ENCODE measurements around the gene GAMT.

Gene GAMT

GRCh38 chr19:1400281-1401137, 833 bp downstream of the GAMT start:
- DNase-seq, result peak; percentile 65

DNA sequence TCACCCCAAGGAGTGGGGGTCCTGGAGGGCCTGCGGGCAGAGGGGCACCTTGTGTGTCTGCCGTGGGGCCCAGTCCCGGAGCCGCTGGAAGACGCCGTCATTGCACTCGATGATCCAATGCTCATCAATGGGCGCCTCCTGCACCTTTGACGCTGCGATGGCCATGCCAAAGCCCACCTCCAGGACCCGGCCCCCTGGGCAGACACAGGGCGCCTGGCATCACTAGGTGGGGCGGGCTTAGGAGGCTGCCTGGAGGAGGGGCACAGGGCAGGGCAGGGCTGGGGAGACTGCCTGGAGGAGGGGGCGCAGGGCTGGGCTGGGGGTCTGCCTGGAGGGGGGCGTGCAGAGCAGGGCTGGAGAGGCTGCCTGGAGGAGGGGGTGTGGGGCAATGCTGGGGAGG, 1.6 kb downstream of the GAMT start:
- DNase-seq, result no peak

DNA sequence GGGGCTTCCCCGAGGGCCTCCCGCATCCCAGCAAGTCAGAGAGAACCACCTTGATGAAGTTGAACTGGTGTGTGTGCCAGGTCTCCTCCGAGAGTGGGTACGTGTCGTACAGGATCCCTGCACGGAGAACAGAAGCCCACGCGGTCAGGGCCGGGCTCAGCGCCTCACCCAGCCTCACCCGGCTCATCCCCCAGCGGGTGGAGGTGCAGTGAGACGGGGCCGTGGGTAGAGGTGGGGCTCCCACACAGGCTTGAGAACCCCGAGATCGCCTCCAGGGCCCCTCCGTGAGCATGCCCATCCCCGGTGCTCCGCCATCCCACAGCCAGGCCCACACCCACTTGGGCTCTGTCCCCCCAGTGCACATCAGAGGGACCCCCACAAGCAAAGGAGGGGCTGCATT, 2.3 kb downstream of the GAMT start:
- DNase-seq, result no peak

DNA sequence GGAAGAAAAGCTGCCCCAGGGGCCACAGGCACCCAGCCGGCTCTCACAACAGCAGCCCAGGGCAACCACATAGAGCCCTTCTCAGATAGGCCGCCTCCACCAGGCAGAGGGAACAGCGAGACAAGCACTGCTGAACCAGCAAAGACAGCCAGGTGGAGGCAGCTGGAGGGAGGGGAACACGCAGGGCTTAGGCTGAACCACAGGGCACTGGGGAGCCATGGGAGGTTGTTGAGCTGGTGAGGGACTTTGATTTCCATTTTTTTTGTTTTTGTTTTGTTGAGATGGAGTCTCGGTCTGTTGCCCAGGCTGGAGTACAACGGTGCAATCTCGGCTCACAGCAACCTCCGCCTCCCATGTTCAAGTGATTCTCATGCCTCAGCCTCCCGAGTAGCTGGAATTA, 3.5 kb downstream of the GAMT start:
- DNase-seq, result no peak

DNA sequence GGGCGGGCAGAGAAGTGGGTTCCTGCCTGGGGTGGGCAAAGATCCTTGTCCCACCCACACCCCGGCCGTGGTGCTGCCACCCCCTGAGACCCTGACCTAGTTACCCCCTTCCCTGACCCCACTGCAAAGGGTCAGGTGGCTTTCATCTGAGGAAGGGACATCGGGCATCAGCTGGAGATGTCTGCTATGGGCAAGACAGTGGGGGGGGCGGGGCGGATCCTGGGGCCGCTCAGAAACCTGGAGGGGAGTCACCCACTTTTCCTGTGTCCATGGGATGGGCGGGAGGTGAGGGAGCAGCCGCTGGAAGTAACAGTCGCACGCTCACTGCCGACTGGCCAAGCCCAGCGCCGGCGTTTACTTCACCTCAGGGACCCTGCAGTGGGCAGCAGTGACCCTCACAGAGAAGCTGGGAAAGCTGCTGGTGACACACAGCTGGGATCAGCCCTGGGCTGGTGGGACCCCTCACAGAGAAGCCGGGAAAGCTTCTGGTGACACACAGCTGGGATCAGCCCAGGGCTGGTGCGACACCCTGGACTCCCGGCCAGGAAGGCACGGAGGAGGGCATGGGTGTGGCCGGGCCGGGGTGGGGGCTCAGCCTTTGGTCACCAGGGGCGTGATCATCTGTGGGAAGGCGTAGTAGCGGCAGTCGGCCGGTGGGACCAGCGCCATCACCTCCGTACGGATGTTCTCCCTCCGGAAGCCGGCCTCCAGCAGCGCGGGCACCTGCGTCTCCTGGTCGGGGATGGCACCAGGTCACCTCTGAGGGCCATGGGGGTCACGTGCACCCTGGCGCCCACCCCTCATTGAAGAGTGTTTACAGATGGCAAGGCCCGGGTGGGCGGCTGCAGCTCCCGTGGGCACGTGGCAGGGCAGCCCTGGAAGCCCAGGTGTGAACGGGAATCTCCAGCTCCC, 4.3 kb downstream of the GAMT start:
- DNase-seq, result no peak

GRCh38 chr19:1396019-1396767, 5.1 kb downstream of the GAMT start:
- DNase-seq, result no peak

GRCh38 chr19:1395194-1396018, 5.9 kb downstream of the GAMT start:
- no peak for DNase-seq

DNA sequence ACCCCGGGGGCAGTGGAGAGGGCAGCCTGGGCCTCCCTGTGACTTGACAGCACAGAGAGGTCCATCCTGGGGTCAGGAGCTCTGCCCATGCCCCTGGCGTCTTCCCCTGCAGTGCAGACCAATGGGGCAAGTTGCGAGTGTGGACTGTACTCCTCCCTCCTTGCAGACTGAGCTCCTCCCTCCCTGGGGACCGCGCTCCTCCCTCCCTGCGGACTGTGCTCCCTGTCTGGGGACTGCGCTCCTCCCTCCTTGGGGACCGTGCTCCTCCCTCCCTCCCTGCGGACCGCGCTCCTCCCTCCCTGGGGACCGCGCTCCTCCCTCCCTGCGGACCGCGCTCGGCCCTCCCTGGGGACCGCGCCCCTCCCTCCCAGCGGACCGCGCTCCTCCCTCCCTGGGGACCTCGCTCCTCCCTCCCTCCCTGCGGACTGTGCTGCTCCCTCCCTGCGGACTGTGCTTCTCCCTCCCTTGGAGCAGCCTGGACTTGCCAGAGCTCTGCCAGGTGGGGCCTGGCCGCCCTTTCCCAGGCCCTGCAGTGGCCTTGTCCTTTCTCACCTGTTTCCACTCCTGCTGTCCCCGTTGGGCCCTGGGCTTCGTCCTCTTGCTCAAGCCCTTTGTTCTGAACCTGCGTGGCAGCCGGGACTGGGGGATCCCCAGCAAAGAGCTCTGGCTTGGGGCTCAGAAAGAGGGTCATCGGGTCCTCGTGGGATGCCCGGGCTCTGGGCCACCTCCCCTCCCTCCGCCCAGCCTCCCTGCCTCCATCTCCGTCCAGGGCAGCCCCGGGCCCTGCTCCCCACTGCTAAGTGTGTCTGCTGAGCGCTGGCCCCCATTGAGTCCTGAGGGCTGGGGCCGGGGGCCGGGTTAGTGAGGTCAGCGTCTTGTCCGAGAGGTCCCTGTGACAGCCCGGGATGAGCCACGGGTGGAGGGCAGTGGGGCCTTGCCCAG, 6.8 kb downstream of the GAMT start:
- no peak for DNase-seq

DNA sequence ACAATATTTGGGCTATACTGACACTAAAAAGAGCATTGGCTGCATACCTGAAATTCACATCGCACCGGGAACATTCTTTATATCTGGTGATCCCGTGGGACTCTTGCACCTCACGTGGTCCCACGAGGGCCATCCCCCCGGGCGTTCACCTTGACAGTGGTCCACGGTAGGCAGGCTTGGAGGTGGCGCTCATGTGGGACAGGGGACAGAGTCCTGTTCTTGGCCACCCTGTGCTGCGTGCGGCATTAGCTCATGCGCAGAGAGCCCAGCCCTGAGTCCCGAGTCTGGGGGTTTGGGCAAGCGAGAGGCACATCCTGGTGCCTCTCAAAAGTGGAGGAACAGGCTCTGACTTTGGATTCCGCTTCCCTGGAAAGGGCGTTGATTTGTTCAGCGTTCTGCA, 7.5 kb downstream of the GAMT start:
- DNase-seq, result no peak

DNA sequence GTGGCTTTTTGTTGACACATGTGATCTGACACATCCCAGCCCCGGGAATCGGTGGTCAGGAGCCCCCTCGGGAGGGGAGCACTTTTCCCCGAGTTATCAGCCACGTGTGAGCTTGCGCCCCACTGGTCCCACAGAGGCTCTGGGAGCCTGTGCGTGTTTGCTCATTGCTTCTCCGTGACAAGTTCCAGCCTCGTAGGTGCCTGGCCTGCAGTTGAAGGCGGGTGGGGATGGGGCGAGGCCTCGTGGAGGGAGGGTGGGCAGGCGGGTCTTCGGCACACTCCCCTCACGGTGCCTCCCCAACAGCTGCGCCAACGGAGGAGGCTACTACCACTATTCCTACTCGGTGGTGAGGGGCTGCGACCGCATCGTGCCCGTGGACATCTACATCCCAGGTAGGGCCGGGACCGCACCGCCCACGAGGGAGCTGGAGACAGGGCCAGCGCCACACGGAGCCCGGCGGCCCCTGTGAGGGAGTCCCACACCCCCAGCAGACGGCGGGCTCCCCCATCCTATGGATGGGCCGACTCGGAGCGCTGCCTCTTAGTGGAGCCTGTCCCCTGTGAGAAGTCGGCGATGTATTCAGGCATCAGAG, 8.3 kb downstream of the GAMT start:
- DNase-seq, result no peak

DNA sequence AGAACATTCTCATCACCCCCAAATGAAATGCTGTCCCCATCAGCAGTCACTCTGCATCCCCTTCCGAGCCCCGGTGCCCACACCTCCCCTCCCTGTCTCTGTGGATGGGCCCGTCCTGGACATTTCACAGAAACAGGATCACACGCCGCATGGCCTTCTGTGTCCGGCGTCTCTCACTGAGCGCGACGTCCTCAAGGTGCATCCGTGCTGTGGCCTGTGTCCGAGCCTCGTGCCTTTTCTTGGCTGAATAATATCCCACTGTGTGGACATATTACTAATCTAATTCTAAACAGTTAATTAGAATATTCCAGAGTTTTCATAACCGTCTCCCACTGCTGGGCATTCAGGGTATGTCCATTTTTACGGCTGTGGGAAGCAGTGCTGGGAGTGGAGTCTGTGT, 8.9 kb downstream of the GAMT start:
- DNase-seq, result no peak

- DNase-seq, result no peak
These were observed 10.4 kb downstream of the GAMT start for GRCh38 chr19:1390890-1391423.

DNA sequence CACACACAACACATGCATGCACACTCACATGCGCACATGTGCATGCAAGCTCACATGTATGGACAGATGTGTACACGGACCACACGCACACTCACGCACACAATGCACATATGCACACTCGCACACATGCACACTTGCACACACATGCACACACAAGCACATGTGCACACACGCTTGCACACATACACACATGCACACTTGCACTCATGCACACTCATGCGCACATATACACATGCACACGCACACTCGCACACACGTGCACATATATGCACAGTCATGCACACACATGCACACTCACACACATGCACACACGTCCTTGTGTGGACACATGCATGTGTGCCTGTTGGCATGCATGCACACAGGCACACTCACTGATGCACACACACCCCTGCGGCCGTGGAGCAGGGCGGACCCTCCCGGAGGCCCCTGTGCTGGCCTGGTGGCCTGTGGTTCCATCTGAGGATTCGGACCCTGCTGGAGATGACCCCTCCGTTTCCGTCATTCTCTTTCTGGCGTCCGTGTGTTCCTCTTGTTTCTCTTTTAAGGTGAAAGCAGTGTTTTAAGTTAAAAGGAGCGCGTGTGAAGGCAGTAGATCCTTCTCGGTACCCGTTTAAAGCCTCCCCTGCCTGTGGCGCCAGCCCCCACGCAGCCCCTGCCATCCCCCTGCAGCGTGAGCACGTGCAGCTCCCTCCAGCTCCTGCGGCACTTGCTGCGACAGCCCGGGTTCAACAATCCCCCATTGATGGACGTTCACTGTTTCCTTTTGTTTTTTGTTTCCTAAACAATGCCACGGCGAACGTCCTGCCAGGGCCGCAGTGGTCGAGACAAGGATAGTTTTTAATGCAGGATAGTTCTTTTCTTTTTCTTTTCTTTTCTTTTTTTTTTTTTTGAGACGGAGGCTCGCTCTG, 12.1 kb downstream of the GAMT start:
- no peak for DNase-seq

- DNase-seq, result no peak
These were observed 12.7 kb downstream of the GAMT start for GRCh38 chr19:1388637-1389026.

GRCh38 chr19:1387684-1388636, 13.4 kb downstream of the GAMT start:
- DNase-seq, result no peak

DNA sequence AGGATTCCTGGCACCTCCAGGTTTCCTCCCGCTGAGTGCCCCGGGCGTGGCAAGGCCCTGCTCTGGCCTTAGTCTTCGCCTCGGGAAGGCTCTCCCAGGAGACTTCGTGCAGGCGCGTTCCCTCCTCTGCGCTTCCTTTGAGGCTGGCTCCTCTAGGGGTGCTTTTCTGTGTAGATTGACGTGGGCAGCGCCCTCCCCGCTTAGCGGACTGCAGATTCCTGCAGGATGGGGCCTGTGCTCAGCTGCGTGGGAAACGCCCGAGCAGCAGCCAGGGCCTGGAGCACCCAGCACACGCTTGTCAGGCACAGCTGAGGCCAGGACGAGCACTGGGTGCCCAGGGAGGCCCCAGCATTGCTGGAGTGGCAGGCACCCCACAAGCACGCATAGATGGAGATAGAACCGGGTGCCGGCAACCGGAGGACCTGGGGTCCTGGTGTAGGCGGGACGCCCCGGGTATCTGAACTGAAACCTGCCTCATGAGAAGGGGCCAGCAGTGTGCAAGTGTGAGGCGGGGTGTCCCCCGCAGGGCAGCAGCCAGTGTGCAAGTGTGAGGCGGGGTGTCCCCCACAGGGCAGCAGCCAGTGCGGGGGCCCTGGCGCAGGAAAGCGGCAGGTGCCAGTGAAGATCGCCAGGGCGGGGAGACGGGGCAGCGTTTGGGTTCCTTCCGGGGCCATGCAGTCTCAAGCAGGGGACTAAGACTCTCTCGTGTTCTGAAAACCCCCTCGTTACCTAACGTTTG, 14.2 kb downstream of the GAMT start:
- DNase-seq, result no peak

DNA sequence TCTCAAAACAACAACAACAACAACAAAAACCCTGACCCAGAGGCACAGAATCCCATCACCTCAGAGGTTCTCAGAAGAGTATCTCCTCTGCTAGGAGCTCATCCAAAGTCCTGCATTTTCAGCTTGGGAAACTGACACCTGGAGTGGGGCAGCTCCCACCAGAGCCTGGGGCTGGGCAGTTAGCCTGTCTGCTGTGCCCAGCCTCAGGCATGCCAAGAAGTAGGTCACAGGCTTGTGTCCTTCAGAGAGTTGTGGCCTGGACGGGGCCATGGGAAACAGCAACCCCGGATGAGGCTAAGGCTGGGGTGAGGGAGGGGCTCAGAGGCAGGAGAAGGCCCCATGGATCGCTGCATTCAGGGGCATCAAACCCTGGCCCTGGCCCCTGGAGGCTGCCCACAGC, 15.5 kb downstream of the GAMT start:
- DNase-seq, result no peak
